Measurements from ENCODE around the gene PARD3.
"Not testable (repeated sequence)": the region's sequence is repeated elsewhere in the genome, so short reads cannot be mapped to it uniquely, and the experiment has no call there.

PARD3 gene

DNA sequence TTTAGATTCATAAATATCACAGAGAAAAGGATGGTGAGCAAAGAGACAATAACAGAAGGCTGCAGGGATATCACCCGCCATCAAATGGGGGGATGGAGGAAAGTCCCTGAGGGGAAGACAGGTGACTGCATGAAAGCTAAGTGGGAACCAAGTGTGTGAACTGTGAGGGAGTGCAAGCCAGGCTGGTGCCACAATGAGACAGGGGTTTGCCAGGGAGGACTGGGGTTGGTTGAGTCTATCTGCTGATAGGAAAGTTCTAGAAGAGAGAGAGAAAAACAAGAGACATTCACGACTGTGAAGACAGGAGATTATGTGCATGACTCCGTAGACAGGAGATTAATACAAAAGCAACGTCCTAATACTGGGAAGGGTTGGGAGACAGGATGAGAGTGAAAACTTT is 376.4 kb downstream of the PARD3 start:
- DNase-seq: no peak

DNA sequence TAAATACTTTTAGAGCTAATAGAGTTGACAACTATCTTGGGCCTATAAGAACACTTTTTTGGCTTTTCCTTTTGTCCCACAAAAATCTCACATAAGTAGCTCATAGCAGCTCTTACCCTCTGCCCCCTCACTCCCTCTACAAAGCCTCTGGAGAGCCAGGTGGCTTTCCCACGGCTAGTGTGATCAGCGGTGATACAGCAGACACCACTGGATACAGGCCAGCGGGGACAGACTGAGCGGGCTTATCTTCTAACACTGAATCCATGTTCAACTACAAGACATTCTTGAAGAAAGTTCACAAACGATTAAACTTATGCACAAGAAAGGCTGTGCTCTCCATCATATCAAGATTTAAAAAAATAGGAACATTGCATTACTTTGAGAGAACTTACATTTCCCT is 377.2 kb downstream of the PARD3 start:
- DNase-seq: no peak

DNA sequence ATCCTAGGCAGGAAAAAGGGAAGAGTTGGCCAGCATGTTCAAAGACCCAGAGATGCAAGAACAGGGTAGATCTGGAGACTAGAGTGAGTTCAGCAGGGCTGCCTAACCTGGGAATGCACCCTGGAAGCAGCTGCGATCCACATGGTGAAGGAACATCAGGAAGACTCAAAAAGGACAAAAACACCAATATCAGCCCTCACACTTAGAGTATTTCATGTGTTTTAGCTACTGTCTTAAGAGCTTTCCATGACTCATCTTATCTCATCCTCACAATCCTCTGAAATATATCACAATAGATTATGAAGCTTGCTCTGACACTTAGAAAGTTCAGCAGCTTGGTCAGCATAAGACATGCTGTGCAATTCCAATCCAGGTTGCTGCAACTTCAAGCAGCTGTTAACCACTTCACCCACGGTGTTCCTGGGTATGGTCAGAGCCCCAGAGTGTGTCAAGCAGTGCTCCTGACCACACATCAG is 380.9 kb downstream of the PARD3 start:
- no peak for DNase-seq

DNA sequence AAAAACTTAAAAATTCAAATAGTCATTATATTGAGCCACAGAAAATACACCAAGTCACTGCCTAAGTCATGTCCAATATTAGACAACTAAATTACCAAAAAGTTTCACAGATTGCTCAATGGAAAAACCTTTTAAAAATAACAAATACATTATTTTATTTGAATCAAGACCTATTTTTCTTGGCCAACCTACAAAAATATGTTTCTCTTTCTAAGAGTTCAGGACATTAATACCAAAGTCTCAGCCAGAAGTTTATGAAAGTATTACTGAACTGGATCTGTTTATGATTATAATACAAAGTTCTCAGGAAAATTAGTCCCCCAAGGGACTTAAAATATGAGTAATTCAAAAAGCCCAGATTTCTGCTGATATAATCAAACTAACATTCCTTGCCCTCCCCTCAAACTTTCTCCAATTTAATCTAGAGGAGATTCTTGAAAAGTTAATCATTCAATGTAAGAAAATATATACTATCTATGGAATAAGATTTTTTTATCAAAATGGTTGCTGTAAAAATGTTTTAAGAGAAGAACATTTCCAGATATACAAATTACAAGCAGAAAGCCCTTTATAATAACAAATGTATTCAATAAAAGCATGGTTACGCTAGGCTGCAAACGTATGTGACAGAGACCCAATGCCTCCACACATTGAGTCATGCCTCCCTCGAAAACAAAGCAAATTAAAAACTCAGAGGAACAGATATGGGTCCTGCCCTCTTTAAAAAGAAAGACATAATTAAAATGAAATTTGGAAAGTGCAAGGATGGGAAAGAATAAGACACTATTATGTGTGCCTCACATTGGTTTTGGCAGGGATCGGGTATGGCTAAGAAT is 381.6 kb downstream of the PARD3 start:
- DNase-seq: no peak

DNA sequence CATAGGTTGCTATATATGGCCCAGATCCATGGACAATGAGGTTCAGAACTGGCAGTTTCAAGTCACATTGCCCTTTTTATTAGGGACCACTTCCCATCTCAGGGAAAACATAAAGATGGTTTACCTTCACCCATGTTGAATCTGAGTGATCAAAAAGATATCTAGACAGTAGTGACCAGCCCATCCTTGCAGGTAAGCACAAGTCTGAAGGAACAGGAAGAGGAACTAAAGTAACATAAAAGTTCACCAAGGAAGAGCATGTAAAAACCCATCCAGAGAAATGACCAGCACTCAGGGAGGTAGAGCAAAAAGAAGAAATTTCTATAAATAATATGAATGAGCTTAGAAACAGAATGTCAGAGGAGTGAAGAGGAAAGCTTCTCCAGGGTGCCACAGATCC is 382.5 kb downstream of the PARD3 start:
- no peak for DNase-seq

DNA sequence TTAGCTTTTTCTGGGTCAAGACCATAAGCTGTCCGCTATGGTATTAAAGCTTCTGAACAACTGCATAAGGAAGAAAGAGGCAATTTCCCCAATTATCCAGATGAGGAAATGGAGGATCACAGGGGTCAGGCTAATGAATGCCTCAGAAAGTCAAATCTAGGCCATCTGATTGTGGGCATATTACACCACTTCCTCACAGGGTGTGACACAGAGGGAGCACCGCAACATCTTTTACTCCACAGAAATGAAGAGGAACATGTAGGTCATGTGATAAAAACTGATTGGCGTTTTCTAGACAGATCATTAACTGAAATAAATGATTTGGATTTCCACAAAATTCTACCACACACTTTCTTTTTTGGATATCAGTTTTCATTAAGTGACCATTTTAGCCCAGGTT is 384.4 kb downstream of the PARD3 start:
- DNase-seq: peak in 1 of 2 donors; percentile 4

DNA sequence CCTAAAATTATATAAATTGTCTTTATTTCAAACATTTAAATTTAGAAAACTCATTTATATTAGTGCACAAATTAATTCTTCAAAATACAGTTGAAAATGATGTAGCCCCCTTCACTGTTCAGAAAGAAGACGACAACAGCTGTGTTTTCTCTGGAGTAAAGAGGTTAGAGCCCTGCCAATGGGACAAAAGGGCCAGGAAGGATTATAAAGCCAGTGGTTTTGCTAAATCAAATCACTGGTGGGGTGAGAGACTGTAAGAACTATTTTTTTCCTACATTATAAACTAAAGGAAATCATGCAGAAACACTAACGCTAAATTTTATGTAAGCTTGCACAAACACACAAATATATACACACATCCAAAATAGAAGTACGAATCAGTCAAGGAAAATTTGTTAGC is 386.6 kb downstream of the PARD3 start:
- DNase-seq: no peak

DNA sequence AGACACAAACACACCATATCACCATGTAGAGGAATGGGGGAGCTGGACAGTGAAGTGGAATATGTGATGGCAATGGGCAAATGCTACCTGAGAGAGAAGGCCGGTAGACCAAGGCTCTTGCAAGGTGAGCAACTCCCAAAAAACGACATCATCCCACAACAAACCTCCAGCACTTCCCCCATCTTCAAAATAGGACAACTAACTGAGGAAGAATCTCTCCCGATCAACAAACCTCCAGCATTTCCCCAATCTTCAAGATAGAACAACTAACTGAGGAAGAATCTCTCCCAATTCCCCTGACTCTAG is 387.2 kb downstream of the PARD3 start:
- no peak for DNase-seq

DNA sequence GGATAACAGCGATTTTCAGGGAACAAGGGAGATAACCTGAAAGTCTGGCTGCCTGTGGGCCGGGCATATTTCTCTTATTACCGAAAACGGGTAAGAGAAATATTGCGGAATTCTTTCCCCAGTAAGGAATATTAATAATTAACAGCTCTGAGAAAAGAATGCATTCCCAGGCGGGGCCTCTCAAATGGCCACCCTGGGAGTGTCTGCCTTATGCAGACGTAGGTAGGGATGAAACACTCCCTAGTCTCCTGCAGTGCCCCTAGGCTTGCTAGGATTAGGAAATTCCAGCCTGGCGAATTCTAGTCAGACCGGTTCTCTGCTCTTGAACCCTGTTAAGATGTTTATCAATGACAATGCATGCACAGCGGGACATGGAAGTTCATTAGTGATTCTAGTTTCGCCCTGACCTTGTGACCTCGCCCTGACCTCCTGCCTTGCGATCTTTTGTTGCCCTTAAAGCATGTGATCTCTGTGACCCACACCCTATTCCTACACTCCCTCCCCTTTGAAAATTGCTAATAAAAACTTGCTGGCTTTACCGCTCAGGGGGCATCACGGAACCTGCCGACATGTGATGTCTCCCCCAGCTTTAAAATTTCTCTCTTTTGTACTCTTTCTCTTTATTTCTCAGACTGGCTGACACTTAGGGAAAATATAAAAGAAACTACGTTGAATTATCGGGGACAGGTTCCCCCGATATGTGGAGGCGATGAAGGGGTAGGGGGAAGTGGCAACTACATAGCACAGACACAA is 387.8 kb downstream of the PARD3 start:
- DNase-seq: not testable (repeated sequence)

DNA sequence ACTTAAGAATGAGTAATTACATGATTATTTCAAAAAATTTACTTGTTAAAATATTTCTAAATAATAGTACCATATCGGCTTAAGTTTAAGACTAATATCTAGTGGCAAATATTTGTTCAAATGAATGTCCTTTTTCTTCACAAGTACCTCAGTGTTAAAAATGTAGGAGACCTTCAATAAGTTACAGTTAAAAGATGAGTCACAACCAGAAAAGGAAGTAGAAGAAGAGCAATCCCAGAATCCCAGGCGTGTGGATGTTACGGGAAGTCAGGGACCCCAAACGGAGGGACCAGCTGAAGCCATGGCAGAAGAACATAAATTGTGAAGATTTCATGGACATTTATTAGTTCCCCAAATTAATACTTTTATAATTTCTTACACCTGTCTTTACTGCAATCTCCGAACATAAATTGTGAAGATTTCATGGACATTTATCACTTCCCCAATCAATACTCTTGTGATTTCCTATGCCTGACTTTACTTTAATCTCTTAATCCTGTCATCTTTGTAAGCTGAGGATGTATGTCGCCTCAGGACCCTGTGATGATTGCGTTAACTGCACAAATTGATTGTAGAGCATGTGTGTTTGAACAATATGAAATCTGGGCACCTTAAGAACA is 388.4 kb downstream of the PARD3 start:
- DNase-seq: not testable (repeated sequence)

DNA sequence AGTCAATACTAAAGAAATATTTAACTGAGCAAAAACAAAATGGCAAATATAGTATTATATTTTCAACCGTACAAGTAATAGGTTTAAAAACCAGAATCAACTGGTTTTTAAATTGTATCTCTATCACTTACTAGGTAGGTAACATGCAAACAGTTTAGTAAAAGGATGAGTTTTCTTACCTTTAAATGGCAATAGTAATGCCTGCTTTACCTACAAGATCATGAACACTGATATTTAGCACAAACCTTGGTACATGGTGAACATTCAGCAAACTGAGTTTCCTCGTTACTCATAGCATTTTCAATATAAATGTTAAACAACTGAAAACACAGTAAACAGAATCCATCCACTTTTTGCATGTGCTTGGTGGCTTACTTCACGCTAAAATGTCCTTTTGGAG is 389.1 kb downstream of the PARD3 start:
- DNase-seq: no peak

DNA sequence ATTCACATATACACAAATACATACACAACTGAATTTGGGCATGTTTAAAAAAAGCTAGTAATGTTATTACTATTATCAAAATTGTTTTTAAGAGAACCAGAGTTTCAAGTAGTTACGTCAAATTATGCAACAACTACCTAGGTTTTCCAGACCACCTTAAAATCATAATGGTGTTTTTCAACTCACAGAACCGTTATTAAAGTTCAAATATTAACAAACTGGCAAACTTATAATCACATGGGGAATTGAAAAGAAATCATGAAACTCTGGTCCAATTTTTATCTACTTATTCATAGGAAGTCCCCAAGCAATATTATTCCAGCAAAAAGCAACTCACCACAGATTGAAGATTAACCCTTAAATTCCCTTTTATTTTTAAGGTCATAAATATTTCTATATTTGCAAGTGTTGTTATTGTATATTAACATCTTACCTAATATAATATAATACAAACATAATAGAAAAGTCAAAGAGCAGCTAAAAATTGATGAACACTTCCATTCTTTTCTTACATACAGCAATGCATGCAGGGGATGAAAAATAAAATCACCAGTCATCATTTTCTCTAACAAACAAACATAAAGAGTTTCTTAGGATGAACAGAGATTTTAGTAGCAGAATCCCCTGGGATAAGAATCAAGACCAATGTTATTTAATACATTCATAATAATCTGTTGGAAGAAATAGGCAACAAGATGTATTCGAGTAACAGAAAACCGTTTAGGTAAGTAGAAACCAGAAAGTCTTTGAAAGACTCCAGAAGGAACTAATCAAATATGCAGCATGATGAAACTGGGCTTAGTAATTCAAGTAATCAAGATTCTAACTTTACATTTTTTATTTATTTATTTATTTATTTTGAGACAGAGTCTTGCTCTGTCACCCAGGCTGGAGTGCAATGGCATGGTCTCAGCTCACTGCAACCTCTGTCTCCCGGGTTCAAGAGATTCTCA is 391.1 kb downstream of the PARD3 start:
- DNase-seq: no peak

DNA sequence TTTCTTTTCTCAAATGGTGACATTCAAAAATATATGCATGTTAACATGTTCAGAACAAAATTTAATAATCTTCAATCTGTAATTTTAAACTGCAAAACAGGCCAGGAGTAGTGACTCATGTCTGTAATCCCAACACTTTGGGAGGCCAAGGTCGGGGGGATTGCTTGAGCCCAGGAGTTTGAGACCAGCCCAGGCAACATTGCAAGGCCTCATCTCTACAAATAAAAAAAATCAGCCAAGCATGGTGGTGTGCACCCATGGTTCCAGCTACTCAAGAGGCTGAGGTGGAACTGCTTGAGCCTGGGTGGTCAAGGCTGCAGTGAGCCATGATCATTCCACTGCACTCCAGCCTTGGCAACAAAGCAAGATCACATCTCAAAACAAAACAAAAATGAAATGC is 394.3 kb downstream of the PARD3 start:
- no peak for DNase-seq

DNA sequence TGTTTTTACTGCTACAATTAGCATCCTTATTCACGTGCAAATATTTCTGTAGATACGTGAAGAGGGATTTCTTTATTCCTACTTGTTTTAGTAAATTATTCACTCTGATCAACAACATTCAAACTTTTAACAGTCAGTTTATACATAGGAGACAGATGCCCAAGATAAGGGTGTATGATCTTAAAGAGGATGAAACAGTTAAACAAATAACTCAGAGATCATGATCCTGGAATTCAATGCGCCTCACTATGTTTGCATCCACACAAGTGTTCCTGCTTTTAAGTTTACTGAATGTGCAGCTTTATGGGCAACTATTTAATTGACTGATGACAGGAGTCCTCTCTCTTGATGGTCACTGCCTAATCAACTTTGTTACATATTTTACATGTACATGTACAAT is 394.8 kb downstream of the PARD3 start:
- DNase-seq: no peak

DNA sequence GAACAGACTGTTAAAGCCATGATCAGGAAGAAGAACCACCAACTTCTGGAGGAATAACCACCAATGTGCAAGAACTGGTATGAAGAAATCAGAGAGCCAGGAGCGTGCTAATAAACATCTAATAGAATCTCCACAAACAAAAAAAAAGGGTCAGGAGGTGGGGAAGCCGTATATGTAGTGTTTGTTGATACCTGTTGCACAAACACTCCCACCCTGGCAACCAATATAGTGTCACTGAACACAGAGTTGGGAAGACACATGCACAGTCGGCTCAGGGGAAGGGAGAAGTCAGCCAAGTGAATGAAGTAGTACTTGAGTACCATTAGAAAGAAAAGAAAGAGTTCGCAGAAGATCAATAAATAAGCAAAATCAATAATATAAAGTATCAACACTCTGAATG is 400.1 kb downstream of the PARD3 start:
- no peak for DNase-seq

DNA sequence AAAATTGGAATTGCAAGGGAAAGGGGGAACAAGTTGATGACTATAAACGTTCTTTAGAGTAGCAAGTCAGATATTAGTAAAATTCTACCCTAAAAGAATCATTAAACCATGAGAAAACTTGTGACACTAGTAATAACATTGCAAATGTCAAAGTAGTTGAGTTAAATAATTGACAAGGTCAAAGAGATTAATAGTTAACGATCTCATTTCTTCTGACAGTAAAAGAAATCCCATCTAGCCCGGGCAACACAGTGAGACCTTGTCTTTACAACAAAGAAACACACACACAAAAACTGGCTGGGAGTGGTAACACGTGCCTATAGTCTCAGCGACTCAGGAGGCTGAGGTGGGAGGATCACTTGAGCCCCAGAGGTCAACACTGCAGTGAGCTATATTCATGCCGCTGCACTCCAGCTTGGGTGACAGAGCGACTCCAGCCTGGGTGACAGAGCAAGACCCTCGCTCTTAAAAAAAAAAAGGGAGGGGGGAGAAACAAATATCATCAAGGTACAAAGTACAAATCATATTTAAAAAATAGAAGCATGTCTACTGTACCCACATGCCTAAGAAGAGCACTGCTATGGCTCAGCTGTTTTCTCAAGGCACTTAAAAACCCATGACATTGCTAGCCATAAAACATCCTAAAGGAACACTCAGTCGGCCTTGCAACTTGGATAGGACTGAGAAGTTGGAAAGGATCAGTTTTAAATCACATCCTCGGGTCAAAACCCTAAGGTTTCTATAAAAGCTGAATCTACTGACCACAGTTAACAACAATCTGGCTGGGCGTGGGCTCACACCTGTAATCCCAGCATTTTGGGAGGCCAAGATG is 401.1 kb downstream of the PARD3 start:
- no peak for DNase-seq

DNA sequence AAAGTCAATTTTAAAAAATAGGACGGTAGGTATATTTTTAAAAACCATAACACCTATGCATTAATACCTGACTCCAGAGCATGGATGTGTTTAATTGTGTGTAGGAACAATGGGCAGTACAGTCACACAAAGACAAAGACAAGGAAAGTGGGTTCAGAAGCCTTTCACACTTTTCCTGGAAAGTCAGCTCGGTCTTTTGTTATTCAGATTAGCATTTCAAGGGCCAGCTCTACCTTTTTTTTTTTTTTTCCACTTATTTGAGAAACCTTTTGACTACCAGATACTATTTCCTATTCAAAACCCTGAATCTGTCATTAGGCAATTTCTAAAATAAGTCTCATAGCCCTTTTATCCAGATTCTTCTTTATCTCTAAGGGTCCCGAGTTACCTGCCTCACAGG is 401.9 kb downstream of the PARD3 start:
- no peak for DNase-seq

DNA sequence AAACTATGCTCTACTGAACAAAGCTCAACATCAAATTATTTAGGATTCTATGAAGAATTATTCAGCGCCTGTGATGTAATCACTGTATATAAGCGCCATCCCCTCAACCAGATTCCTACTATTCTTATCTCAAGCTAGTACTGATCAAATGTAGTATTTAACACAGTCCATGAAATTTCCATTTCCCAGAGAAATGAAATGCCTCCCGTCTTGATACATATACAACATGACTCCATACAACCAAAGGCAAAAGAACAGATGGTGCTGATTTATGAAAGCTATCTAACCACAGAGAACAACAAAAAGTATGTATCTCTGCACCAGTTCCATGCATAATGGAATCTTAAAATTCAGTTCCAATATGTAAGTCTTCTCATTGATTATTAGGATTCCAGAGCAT is 406.1 kb downstream of the PARD3 start:
- no peak for DNase-seq

DNA sequence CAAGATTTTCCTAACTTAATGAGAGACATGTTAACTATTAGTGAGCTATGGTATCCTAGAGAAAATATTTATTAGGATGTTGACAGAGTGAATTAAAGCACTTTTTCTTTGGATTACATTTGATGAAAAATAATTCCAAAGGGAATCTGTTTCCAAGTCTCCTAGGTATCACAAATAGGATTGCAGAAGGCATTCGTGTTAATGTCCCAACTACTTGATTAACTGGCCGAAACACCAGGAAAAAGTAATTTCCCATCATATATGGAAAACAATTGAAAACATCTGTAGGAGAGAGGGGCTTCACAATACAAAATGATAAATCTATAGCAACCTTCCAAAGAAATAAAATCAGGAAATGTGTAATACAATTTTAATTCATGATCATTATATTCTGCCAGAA is 406.7 kb downstream of the PARD3 start:
- DNase-seq: no peak

DNA sequence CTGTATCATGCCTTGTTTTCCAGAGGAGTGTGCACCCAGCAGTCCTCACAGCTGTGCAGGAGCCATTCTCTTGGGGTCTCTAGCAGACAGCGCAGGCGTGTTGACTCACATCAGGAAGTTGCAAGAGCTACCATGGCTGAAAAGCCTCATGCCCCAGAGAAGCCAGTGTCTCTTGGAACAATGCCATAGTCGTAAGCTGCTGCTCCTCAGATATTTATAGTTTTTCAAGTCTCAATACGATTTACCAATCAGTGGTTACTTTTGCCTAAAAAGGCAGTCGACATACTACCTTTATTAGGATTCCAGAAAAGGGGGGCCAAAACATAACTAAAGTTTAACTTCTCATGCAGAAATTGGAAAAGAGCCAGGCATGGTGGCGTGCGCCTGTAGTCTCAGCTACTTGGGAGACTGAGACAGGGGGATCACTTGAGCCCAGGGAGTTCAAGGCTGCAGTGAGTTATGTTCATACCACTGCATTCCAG is 407.7 kb downstream of the PARD3 start:
- no peak for DNase-seq

DNA sequence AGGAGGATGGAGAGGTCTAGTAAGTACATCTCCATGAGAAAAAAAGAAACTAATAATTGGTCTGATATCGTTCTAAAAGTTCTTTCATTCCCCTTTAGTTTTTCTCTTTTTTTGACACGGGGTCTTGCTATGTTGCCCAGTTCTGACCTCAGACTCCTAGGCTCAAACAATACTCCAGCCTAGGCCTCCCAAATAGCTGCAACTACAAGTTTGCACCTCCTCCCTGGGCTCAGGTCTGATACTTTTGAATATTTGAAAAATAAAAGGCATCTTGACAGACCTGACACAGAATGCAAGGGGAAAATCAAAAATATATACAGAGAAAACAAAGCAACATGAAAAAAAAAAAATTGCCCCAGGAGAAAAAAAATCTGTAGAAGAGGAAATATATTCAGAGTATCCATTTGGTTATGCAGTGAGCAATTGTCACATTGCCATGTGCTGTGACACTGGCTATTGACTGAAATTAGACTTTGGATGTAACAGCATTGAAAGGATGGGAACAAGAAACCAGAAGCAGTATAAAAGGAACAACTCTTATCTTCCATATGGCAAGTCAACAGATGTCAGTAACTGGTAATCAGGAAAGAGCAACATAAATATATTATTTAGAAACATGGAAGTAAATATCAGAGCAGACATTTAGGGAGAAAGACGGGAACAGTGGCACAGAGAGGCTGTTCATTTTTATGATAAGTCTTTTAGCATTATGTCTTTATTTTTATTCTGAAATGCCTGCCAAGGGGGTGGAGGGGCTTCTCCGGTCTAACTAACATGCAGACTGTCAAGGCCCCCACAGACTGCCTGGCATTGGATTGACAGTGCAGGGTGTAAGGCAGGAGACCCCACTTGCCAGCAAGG is 408.4 kb downstream of the PARD3 start:
- no peak for DNase-seq
